HepG2 (cell line): ENCODE data around the gene HDAC5. TPM values are rescaled to one million over a fixed set of nuclear protein-coding genes. Genes with fewer than 3 reads are reported as not detected.

Source experiments
- LRRFIP1 ChIP-seq: sonication (generic); formaldehyde crosslinking; conservative IDR thresholded peaks from 2 replicates; pipeline ENCODE4 v1.4.0; 2020; ENCODE audit warnings: missing genetic modification reagents
- REST ChIP-seq, 2 experiments: IDR thresholded peaks; 2 replicates each; pipeline ENCODE4 v1.6.1; 2011 to 2012; ENCODE audit warnings: low read length in 2 of 2, borderline replicate concordance in 1 of 2, low read depth in 1 of 2, mild to moderate bottlenecking in 1 of 2, moderate library complexity in 1 of 2
- polyA plus RNA-seq, 8 experiments: library from polyadenylated mRNA; depleted of rRNA in 3 of 8; stranded (reverse) in 7 of 8; unstranded in 1 of 8; fragments of >200 nt; fragmentation: Illumina TruSeq in 4 of 8; extraction: Trizol in 4 of 8; gene quantifications; 2 replicates each; pipeline versions ENCODE4 v1.2.1 to v1.2.3, GENCODE V29; 2011 to 2016; ENCODE audit warnings: low read depth in 4 of 8, missing spikeins in 1 of 8, mixed read lengths in 1 of 8; ENCODE audit not compliant: insufficient read depth in 1 of 8
- total RNA-seq, 5 experiments: library from RNA; depleted of rRNA; stranded (reverse); fragments of >200 nt; fragmentation: Illumina TruSeq; extraction: Trizol; gene quantifications; 2 replicates each; pipeline ENCODE4 v1.2.3, GENCODE V29; 2016; ENCODE audit warnings: low read depth in 1 of 5
- TF ChIP-seq, protein P1 (sequence below), 2 experiments: sonication (generic) in 1 of 2; formaldehyde crosslinking in 1 of 2; IDR thresholded peaks; 2 replicates each; pipeline versions ENCODE4 v1.5.1 to v1.6.1; 2011 to 2020; ENCODE audit warnings: borderline replicate concordance in 1 of 2, low read depth in 1 of 2, low read length in 1 of 2, mild to moderate bottlenecking in 1 of 2, missing genetic modification reagents in 1 of 2, moderate library complexity in 1 of 2

HDAC5 gene
- total and polyA plus RNA-seq, 2 of the 13 experiments (the other 11 are each of a cell fraction or from before 2014, with no cell fraction given): 46.4 to 85.4 TPM

- TF ChIP-seq LRRFIP1 (no peak), REST (IDR thresholded peaks at IDR 0.05; ENCODE audit: borderline replicate concordance in 1 of 2, low read depth in 1 of 2, low read length in 2 of 2) (no peak)
- TF ChIP-seq, protein P1, sequence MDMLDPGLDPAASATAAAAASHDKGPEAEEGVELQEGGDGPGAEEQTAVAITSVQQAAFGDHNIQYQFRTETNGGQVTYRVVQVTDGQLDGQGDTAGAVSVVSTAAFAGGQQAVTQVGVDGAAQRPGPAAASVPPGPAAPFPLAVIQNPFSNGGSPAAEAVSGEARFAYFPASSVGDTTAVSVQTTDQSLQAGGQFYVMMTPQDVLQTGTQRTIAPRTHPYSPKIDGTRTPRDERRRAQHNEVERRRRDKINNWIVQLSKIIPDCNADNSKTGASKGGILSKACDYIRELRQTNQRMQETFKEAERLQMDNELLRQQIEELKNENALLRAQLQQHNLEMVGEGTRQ (IDR thresholded peaks at IDR 0.05; ENCODE audit: low read depth, low read length): no peak
- TF ChIP-seq, protein P1 (CRISPR knock-in tag; IDR thresholded peaks at IDR 0.05; ENCODE audit: borderline replicate concordance): no peak
These were observed 9.3 kb downstream of the HDAC5 start (continued) for GRCh38 chr17:44113868-44114840.
